SK-N-SH treated with all-trans-retinoic acid at 6 μM for 48 hours (cell line): ENCODE measurements around the gene AKAP7.

Experiments
- ATAC-seq: fragments of 200-7000 bp; cut with Tn5 transposase; 3 replicates; pipeline ENCODE4 v1.9.1; 2020; ENCODE audit warnings: mild to moderate bottlenecking, moderate library complexity
- ARNTL ChIP-seq: fragments of 450-650 bp; formaldehyde crosslinking; IDR thresholded peaks from 2 replicates; pipeline ENCODE4 v1.5.0; 2020; ENCODE audit warnings: low read depth, mild to moderate bottlenecking, moderate library complexity, borderline replicate concordance
- CREB5 ChIP-seq: fragments of 250-450 bp; sonication (Bioruptor Pico); IDR thresholded peaks from 2 replicates; pipeline ENCODE4 v1.5.1; 2020; ENCODE audit warnings: low read depth, mild to moderate bottlenecking, moderate library complexity
- CSDC2 ChIP-seq: fragments of 250-450 bp; sonication (Bioruptor Pico); IDR thresholded peaks from 2 replicates; pipeline ENCODE4 v1.5.0; 2020; ENCODE audit warnings: mild to moderate bottlenecking, moderate library complexity
- ESRRG ChIP-seq: fragments of 250-450 bp; sonication (Bioruptor Pico); IDR thresholded peaks from 2 replicates; pipeline ENCODE4 v1.6.1; 2021; ENCODE audit warnings: mild to moderate bottlenecking
- GLIS3 ChIP-seq: fragments of 250-450 bp; sonication (Bioruptor Pico); IDR thresholded peaks from 2 replicates; pipeline ENCODE4 v1.5.0; 2020; ENCODE audit warnings: mild to moderate bottlenecking, moderate library complexity
- ISL1 ChIP-seq: fragments of 250-450 bp; sonication (Bioruptor Pico); IDR thresholded peaks from 2 replicates; pipeline ENCODE4 v2.1.2; 2022; ENCODE audit warnings: mild to moderate bottlenecking, moderate library complexity
- OSR1 ChIP-seq: fragments of 250-450 bp; sonication (Bioruptor Pico); IDR thresholded peaks from 2 replicates; pipeline ENCODE4 v1.8.0; 2022; ENCODE audit warnings: moderate library complexity, mild to moderate bottlenecking, inconsistent platforms
- PPARA ChIP-seq: fragments of 250-450 bp; sonication (Bioruptor Pico); IDR thresholded peaks from 2 replicates; pipeline ENCODE4 v1.5.0; 2020; ENCODE audit warnings: mild to moderate bottlenecking, borderline replicate concordance
- RARB ChIP-seq: fragments of 250-450 bp; sonication (Bioruptor Pico); IDR thresholded peaks from 2 replicates; pipeline ENCODE4 v1.8.0; 2021; ENCODE audit warnings: mild to moderate bottlenecking, moderate library complexity
- SNAI2 ChIP-seq: fragments of 250-450 bp; sonication (Bioruptor Pico); IDR thresholded peaks from 2 replicates; pipeline ENCODE4 v1.5.0; 2020; ENCODE audit warnings: mild to moderate bottlenecking, moderate library complexity
- TCF4 ChIP-seq: fragments of 250-450 bp; sonication (Bioruptor Pico); IDR thresholded peaks from 2 replicates; pipeline ENCODE4 v1.8.0; 2021; ENCODE audit warnings: mild to moderate bottlenecking, moderate library complexity, borderline replicate concordance
- ZC3H10 ChIP-seq: fragments of 250-450 bp; sonication (Bioruptor Pico); IDR thresholded peaks from 2 replicates; pipeline ENCODE4 v1.5.1; 2021; ENCODE audit warnings: mild to moderate bottlenecking, moderate library complexity
- ZFP3 ChIP-seq: fragments of 250-450 bp; sonication (Bioruptor Pico); IDR thresholded peaks from 2 replicates; pipeline ENCODE4 v1.5.0; 2020; ENCODE audit warnings: mild to moderate bottlenecking, moderate library complexity
- ZFP30 ChIP-seq: fragments of 450-650 bp; formaldehyde crosslinking; IDR thresholded peaks from 2 replicates; pipeline ENCODE4 v1.5.0; 2022; ENCODE audit warnings: mild to moderate bottlenecking, moderate library complexity
- ZNF565 ChIP-seq: fragments of 450-650 bp; formaldehyde crosslinking; conservative IDR thresholded peaks from 2 replicates; pipeline ENCODE4 v1.5.0; 2020; ENCODE audit warnings: low read depth, mild to moderate bottlenecking, moderate library complexity
- ZNF70 ChIP-seq: fragments of 450-650 bp; formaldehyde crosslinking; IDR thresholded peaks from 2 replicates; pipeline ENCODE4 v1.5.0; 2020; ENCODE audit warnings: mild to moderate bottlenecking, moderate library complexity
- ZNF8 ChIP-seq: fragments of 450-650 bp; formaldehyde crosslinking; IDR thresholded peaks from 2 replicates; pipeline ENCODE4 v1.5.0; 2020; ENCODE audit warnings: mild to moderate bottlenecking, moderate library complexity
- TF ChIP-seq, protein P1 (sequence below): fragments of 250-450 bp; sonication (Bioruptor Pico); IDR thresholded peaks from 2 replicates; pipeline ENCODE4 v1.8.0; 2020; ENCODE audit warnings: mild to moderate bottlenecking, moderate library complexity, borderline replicate concordance
- TF ChIP-seq, protein P2 (sequence below): fragments of 250-450 bp; sonication (Bioruptor Pico); IDR thresholded peaks from 2 replicates; pipeline ENCODE4 v1.5.1; 2021; ENCODE audit warnings: mild to moderate bottlenecking, moderate library complexity
- TF ChIP-seq, protein P3 (sequence below): fragments of 250-450 bp; sonication (Bioruptor Pico); IDR thresholded peaks from 2 replicates; pipeline ENCODE4 v1.5.0; 2020; ENCODE audit warnings: mild to moderate bottlenecking, moderate library complexity

Gene AKAP7

GRCh38 chr6:131225127-131225526 is 89.9 kb downstream of the AKAP7 start:
- TF ChIP-seq ZFP3 (CRISPR knock-in tag) = no peak
- TF ChIP-seq SNAI2 (CRISPR knock-in tag) = no peak
- TF ChIP-seq, protein P1, sequence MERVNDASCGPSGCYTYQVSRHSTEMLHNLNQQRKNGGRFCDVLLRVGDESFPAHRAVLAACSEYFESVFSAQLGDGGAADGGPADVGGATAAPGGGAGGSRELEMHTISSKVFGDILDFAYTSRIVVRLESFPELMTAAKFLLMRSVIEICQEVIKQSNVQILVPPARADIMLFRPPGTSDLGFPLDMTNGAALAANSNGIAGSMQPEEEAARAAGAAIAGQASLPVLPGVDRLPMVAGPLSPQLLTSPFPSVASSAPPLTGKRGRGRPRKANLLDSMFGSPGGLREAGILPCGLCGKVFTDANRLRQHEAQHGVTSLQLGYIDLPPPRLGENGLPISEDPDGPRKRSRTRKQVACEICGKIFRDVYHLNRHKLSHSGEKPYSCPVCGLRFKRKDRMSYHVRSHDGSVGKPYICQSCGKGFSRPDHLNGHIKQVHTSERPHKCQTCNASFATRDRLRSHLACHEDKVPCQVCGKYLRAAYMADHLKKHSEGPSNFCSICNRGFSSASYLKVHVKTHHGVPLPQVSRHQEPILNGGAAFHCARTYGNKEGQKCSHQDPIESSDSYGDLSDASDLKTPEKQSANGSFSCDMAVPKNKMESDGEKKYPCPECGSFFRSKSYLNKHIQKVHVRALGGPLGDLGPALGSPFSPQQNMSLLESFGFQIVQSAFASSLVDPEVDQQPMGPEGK = no peak
- TF ChIP-seq ESRRG (CRISPR knock-in tag) = no peak
- no peak for TF ChIP-seq RARB (CRISPR knock-in tag)
- TF ChIP-seq PPARA = no peak
- no peak for TF ChIP-seq ZNF8 (CRISPR knock-in tag)

GRCh38 chr6:131225959-131226358 is 90.7 kb downstream of the AKAP7 start:
- no peak for ATAC-seq
- TF ChIP-seq ISL1 (no peak), ARNTL (CRISPR knock-in tag) (no peak), ESRRG (CRISPR knock-in tag) (no peak), ZFP3 (CRISPR knock-in tag) (no peak), ZNF70 (CRISPR knock-in tag) (no peak), CSDC2 (no peak), OSR1 (CRISPR knock-in tag) (no peak)
- TF ChIP-seq, protein P2, sequence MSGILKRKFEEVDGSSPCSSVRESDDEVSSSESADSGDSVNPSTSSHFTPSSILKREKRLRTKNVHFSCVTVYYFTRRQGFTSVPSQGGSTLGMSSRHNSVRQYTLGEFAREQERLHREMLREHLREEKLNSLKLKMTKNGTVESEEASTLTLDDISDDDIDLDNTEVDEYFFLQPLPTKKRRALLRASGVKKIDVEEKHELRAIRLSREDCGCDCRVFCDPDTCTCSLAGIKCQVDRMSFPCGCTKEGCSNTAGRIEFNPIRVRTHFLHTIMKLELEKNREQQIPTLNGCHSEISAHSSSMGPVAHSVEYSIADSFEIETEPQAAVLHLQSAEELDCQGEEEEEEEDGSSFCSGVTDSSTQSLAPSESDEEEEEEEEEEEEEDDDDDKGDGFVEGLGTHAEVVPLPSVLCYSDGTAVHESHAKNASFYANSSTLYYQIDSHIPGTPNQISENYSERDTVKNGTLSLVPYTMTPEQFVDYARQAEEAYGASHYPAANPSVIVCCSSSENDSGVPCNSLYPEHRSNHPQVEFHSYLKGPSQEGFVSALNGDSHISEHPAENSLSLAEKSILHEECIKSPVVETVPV (CRISPR knock-in tag) = no peak

More at GRCh38 chr6:131225127-131225526, 89.9 kb downstream of the AKAP7 start:
- no peak for ATAC-seq

DNA sequence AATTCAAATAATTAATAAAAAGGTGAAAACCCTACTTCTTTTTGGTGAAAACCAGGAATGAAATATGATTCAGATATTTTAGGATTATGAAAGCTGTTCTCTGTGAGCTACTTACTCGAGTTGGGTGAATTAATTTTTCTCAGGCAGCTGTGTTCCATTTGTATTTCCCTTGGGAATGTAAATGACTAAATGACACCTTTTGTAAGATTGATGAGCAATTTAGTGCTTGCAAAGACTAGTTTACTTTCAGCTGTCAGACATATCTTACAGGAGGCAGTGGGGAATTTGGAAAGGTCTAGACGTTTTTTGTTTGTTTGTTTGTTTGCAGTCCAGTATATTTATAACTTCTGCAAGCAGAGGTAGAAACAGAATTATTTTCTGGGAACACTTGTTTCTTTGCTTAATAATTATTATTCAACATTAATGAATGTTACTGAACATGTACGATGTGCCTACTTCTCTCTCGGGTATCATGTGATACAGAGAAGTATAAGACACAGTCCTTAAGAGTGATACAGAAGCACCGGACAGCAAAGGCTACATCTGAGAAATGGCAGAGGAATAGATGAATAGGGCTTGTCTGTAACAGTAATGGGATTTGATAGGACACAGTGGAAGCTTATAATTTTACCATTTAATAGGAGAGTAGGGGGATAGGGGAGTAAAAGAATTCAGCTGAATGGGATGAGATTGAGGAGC is 91.3 kb downstream of the AKAP7 start:
- no peak for ATAC-seq
- TF ChIP-seq SNAI2 (CRISPR knock-in tag) (no peak), ARNTL (CRISPR knock-in tag) (no peak), ZFP3 (CRISPR knock-in tag) (no peak)
- TF ChIP-seq, all 23 proteins: peak for 0

DNA sequence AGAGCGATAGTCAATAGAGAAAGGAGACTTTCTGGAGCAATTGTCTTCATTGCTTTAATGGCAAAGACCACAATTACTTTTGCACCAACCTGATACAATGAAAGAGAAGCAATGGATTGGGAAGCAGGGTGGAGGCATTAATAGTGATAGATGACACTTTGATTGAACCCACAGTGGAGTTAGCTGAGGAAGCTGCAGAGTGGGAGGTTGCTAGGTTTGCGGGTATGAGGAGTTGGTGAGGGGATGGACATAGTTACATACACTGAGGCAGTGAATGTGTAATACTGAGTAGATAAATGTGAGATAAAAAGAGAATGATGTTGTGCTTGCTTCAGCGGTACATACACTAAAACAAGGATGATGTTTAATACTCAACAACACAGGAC is 91.9 kb downstream of the AKAP7 start:
- no peak for ATAC-seq
- TF ChIP-seq ZFP30 = no peak
- no peak for TF ChIP-seq OSR1 (CRISPR knock-in tag)
- no peak for TF ChIP-seq ZNF565 (CRISPR knock-in tag)
- no peak for TF ChIP-seq CREB5
- no peak for TF ChIP-seq ZC3H10 (CRISPR knock-in tag)
- no peak for TF ChIP-seq ZFP3 (CRISPR knock-in tag)
- no peak for TF ChIP-seq ZNF8 (CRISPR knock-in tag)
- TF ChIP-seq SNAI2 (CRISPR knock-in tag) = no peak
- TF ChIP-seq TCF4 (CRISPR knock-in tag) = no peak
- TF ChIP-seq, protein P3, sequence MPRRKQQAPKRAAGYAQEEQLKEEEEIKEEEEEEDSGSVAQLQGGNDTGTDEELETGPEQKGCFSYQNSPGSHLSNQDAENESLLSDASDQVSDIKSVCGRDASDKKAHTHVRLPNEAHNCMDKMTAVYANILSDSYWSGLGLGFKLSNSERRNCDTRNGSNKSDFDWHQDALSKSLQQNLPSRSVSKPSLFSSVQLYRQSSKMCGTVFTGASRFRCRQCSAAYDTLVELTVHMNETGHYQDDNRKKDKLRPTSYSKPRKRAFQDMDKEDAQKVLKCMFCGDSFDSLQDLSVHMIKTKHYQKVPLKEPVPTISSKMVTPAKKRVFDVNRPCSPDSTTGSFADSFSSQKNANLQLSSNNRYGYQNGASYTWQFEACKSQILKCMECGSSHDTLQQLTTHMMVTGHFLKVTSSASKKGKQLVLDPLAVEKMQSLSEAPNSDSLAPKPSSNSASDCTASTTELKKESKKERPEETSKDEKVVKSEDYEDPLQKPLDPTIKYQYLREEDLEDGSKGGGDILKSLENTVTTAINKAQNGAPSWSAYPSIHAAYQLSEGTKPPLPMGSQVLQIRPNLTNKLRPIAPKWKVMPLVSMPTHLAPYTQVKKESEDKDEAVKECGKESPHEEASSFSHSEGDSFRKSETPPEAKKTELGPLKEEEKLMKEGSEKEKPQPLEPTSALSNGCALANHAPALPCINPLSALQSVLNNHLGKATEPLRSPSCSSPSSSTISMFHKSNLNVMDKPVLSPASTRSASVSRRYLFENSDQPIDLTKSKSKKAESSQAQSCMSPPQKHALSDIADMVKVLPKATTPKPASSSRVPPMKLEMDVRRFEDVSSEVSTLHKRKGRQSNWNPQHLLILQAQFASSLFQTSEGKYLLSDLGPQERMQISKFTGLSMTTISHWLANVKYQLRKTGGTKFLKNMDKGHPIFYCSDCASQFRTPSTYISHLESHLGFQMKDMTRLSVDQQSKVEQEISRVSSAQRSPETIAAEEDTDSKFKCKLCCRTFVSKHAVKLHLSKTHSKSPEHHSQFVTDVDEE (CRISPR knock-in tag) = no peak
- TF ChIP-seq ISL1 = no peak

DNA sequence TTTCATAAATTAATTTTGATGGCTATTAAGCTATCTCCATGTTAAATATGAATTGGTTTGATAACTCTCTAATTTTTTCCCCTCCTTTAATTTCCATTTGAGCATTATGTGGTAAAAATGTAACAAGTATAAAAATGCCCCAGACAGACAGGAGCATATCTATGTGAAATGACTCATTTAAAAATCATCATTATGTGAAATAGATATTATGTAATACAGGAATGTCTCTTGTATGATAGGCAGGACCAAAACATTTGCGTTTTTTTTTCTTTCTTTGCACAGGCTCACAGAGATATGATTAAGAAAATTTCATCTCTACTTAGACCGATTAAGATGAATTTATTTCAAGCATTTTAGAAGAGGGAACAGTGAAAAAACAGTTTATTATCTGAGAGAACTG is 95.8 kb downstream of the AKAP7 start:
- no peak for ATAC-seq
- TF ChIP-seq CREB5 (no peak), ISL1 (no peak), ESRRG (CRISPR knock-in tag) (no peak), GLIS3 (CRISPR knock-in tag) (no peak), ZNF565 (CRISPR knock-in tag) (no peak), PPARA (no peak)
- TF ChIP-seq, protein P3 (CRISPR knock-in tag) = no peak
- TF ChIP-seq, protein P2 (CRISPR knock-in tag) = no peak
